Mesenchymal stem cell (in vitro differentiated cells and primary cell): ENCODE measurements around the gene ATP6V1F.
A peak's percentile ranks its signal among the peaks of the same experiment; 100 is the strongest.

Experiments used
- DNase-seq: peaks from one replicate; pipeline ENCODE4 v3.0.0-alpha.2; 2013
- H2AFZ ChIP-seq: one replicate; pipeline ENCODE4 v1.6.1; 2013; ENCODE audit warnings: low read depth, mild to moderate bottlenecking, control low read depth, inconsistent platforms, low read length, moderate library complexity
- H2AK5ac ChIP-seq: 2 replicates; pipeline ENCODE4 v1.6.1; 2013; ENCODE audit warnings: low read length, moderate library complexity, mild to moderate bottlenecking, inconsistent platforms; ENCODE audit not compliant: severe bottlenecking
- H2BK120ac ChIP-seq: one replicate; pipeline ENCODE4 v1.6.1; 2013; ENCODE audit warnings: low read depth, mild to moderate bottlenecking, inconsistent platforms, low read length, moderate library complexity
- H2BK12ac ChIP-seq, 2 experiments: one replicate each; pipeline ENCODE4 v1.6.1; 2013; ENCODE audit warnings: inconsistent platforms in 2 of 2, low read length in 2 of 2, mild to moderate bottlenecking in 2 of 2, moderate library complexity in 2 of 2, control low read depth in 1 of 2
- H2BK15ac ChIP-seq: one replicate; pipeline ENCODE4 v1.6.1; 2013; ENCODE audit warnings: mild to moderate bottlenecking, low read depth, inconsistent platforms; ENCODE audit not compliant: poor library complexity, severe bottlenecking
- H2BK5ac ChIP-seq: 2 replicates; pipeline ENCODE4 v1.6.1; 2013; ENCODE audit warnings: low read depth, mild to moderate bottlenecking, low read length, control low read depth, inconsistent platforms; ENCODE audit not compliant: poor library complexity, severe bottlenecking
- H3K14ac ChIP-seq, 2 experiments: one replicate each; pipeline ENCODE4 v1.6.1; 2013; ENCODE audit warnings: inconsistent platforms in 2 of 2, low read length in 2 of 2, control low read depth in 1 of 2, mild to moderate bottlenecking in 1 of 2, moderate library complexity in 1 of 2
- H3K18ac ChIP-seq, 2 experiments: one replicate each; pipeline ENCODE4 v1.6.1; 2013; ENCODE audit warnings: inconsistent platforms in 2 of 2, low read length in 2 of 2, control low read depth in 1 of 2, low read depth in 1 of 2, mild to moderate bottlenecking in 1 of 2
- H3K23ac ChIP-seq, 2 experiments: one replicate each; pipeline ENCODE4 v1.6.1; 2013; ENCODE audit warnings: inconsistent platforms in 2 of 2, low read length in 2 of 2, mild to moderate bottlenecking in 2 of 2, moderate library complexity in 2 of 2, control low read depth in 1 of 2
- H3K27ac ChIP-seq: 2 replicates; pipeline ENCODE4 v1.5.1; 2013; ENCODE audit warnings: mild to moderate bottlenecking, moderate library complexity, low read length, control low read depth, inconsistent platforms; ENCODE audit not compliant: poor library complexity, severe bottlenecking
- H3K27me3 ChIP-seq, 2 experiments: 2 replicates each; pipeline versions ENCODE4 v1.6.1 to v1.7.0; 2013; ENCODE audit warnings: low read length in 2 of 2, mild to moderate bottlenecking in 2 of 2, moderate library complexity in 2 of 2, control low read depth in 1 of 2, inconsistent platforms in 1 of 2; ENCODE audit not compliant: control insufficient read depth in 1 of 2, insufficient read depth in 1 of 2
- H3K36me3 ChIP-seq, 2 experiments: 2 replicates each; pipeline versions ENCODE4 v1.6.1 to v1.7.0; 2013; ENCODE audit warnings: low read length in 2 of 2, control low read depth in 1 of 2, inconsistent platforms in 1 of 2, low read depth in 1 of 2, mild to moderate bottlenecking in 1 of 2; ENCODE audit not compliant: insufficient read depth in 2 of 2, control insufficient read depth in 1 of 2
- H3K4ac ChIP-seq, 2 experiments: one replicate each; pipeline ENCODE4 v1.6.1; 2013; ENCODE audit warnings: inconsistent platforms in 2 of 2, low read length in 2 of 2, mild to moderate bottlenecking in 2 of 2, moderate library complexity in 2 of 2, control low read depth in 1 of 2, low read depth in 1 of 2
- H3K4me1 ChIP-seq: 2 replicates; pipeline ENCODE4 v1.6.1; 2013; ENCODE audit warnings: low read depth, low read length, control low read depth; ENCODE audit not compliant: control insufficient read depth, insufficient read depth
- H3K4me2 ChIP-seq: 2 replicates; pipeline ENCODE4 v1.6.1; 2013; ENCODE audit warnings: low read length, mild to moderate bottlenecking, inconsistent platforms; ENCODE audit not compliant: poor library complexity, severe bottlenecking
- H3K4me3 ChIP-seq, 2 experiments: 2 replicates each; pipeline versions ENCODE4 v1.5.1 to v1.7.0; 2013; ENCODE audit warnings: low read length in 2 of 2, mild to moderate bottlenecking in 2 of 2, control low read depth in 1 of 2, low read depth in 1 of 2; ENCODE audit not compliant: insufficient read depth in 1 of 2
- H3K79me1 ChIP-seq: replicated peaks from 2 replicates; pipeline ENCODE4 v1.6.1; 2013; ENCODE audit warnings: mild to moderate bottlenecking, control low read depth, low read length, inconsistent platforms; ENCODE audit not compliant: poor library complexity, severe bottlenecking
- H3K9ac ChIP-seq: 2 replicates; pipeline ENCODE4 v1.7.0; 2013; ENCODE audit warnings: mild to moderate bottlenecking, low read length, moderate library complexity
- H3K9me3 ChIP-seq: 2 replicates; pipeline ENCODE4 v1.7.0; 2013; ENCODE audit warnings: mild to moderate bottlenecking, low read length; ENCODE audit not compliant: control insufficient read depth
- H4K8ac ChIP-seq: one replicate; pipeline ENCODE4 v1.6.1; 2013; ENCODE audit warnings: inconsistent platforms, mild to moderate bottlenecking, low read length, moderate library complexity
- H4K91ac ChIP-seq: one replicate; pipeline ENCODE4 v1.6.1; 2013; ENCODE audit warnings: mild to moderate bottlenecking, low read length, inconsistent platforms
- WGBS: methylation state at CpG from one replicate; pipeline ENCODE4 v1.1.7; 2013; ENCODE audit warnings: mixed read lengths; 5-methylcytosine and 5-hydroxymethylcytosine counted together

ATP6V1F gene

DNA sequence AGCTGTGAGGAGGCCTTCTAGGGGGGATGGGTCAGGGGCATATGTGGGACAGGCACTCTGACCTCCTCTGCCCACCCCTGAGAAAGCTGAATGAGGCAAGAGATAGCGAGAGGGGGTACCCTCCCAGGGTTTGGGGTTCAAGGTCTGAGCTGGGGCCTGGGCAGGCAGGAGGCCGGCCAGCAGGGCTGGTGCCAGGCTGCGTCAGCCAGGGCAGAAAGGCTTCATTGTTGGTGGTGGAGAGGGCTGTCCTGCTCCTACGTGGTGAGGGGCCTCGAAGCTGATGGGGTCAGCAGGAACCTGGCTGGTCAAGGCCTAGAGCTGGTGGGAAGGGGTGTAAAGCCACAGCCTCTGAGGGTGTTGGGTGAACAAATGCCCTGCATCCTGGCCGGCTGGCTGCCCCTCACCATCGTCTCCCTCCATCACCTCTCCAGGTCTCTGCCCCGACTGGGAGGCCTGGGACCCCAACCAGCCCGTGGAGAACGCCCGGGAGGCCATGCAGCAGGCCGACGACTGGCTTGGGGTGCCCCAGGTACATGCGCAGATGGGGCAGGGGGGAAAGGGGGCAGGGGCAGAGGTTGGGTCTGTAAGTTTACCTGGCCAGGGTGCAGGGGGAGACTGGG is 25.8 kb upstream of the ATP6V1F start:
- H2BK120ac ChIP-seq: no peak overlapping the region
- no peak overlapping the region for H3K23ac ChIP-seq
- no peak overlapping the region for H3K14ac ChIP-seq
- peaks cover 35% of the 10 kb centered on the region for H3K79me1 ChIP-seq
- peaks cover 30% of the 10 kb centered on the region for H3K4me1 ChIP-seq
- H2AK5ac ChIP-seq: no peak overlapping the region
- H2BK15ac ChIP-seq: no peak overlapping the region
- no peak overlapping the region for H2BK5ac ChIP-seq
- DNase-seq: no peak
- no peak overlapping the region for H4K91ac ChIP-seq
- no peaks in the 10 kb centered on the region for H3K9me3 ChIP-seq
- no peak overlapping the region for H2BK12ac ChIP-seq
- H3K27ac ChIP-seq: no peak overlapping the region
- peaks cover 68% of the 10 kb centered on the region in 2 experiments for H3K36me3 ChIP-seq
- H3K9ac ChIP-seq: peak overlapping the region; percentile 76
- no peak overlapping the region for H3K4me2 ChIP-seq
- H2AFZ ChIP-seq: no peak overlapping the region
- H3K4ac ChIP-seq: no peak overlapping the region
- WGBS: 93% methylated on average over 9 of the region's 14 CpGs
- H4K8ac ChIP-seq: no peak overlapping the region
- no peak overlapping the region for H3K18ac ChIP-seq
- H3K27me3 ChIP-seq: no peaks in the 10 kb centered on the region
- H3K4me3 ChIP-seq: no peak overlapping the region

DNA sequence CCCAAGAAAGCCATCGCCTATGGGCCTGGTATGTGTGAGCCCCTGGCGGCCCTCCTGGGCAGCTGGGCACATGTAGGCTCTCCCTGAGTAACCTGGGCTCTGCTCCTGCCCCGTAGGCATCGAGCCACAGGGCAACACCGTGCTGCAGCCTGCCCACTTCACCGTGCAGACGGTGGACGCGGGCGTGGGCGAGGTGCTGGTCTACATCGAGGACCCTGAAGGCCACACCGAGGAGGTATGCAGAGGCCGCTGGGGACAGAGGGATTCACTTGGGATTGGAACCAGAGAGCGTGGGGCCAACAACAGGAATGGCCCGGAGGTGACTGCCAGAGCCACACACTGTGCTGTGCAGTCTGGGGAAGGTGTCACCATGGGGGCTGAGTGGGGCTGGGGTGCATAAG is 25.1 kb upstream of the ATP6V1F start:
- Histone ChIP-seq H2BK120ac (no peak overlapping the region), H3K4me2 (no peak overlapping the region), H2BK12ac (no peak overlapping the region), H2BK5ac (no peak overlapping the region), H3K9ac (no peak overlapping the region), H3K27ac (no peak overlapping the region), H3K4ac (no peak overlapping the region), H4K91ac (no peak overlapping the region), H3K4me3 (no peak overlapping the region), H3K27me3 (no peaks in the 10 kb centered on the region), H3K4me1 (peaks cover 23% of the 10 kb centered on the region), H2AFZ (no peak overlapping the region), H3K18ac (no peak overlapping the region), H4K8ac (no peak overlapping the region), H3K14ac (no peak overlapping the region), H3K79me1 (peaks cover 40% of the 10 kb centered on the region), H3K23ac (no peak overlapping the region), H2AK5ac (no peak overlapping the region), H2BK15ac (no peak overlapping the region), H3K36me3 (peaks cover 73 to 75% of the 10 kb centered on the region in 2 experiments), H3K9me3 (no peaks in the 10 kb centered on the region)
- DNase-seq: no peak
- WGBS: 98% methylated on average over 16 of the region's 16 CpGs

DNA sequence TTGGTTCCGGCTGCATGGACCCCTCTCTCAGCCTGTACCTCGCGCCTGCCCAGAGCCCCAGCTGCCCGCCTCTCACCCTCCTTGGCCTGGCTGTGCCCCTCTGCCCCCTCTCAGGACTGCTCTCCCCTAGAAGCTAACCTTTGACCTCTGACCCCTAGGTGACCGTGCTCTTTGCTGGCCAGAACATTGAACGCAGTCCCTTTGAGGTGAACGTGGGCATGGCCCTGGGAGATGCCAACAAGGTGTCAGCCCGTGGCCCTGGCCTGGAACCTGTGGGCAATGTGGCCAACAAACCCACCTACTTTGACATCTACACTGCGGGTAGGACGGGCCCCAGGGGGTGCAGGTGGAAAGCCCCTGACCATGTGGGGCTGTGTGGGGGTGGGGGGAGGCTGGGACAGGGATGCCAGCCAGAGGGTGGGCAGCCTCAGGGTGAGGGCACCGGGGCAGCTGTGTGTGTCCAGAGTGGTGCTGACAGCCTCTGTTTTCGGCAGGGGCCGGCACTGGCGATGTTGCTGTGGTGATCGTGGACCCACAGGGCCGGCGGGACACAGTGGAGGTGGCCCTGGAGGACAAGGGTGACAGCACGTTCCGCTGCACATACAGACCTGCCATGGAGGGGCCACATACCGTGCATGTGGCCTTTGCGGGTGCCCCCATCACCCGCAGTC is 24.4 kb upstream of the ATP6V1F start:
- no peak overlapping the region for H3K23ac ChIP-seq
- no peak overlapping the region for H2AK5ac ChIP-seq
- no peak overlapping the region for H3K27ac ChIP-seq
- no peak overlapping the region for H3K4ac ChIP-seq
- no peak overlapping the region for H2BK12ac ChIP-seq
- H2BK5ac ChIP-seq: no peak overlapping the region
- H2AFZ ChIP-seq: no peak overlapping the region
- DNase-seq: no peak
- no peak overlapping the region for H4K8ac ChIP-seq
- H3K9ac ChIP-seq: no peak overlapping the region
- peaks cover 80 to 82% of the 10 kb centered on the region in 2 experiments for H3K36me3 ChIP-seq
- H3K27me3 ChIP-seq: no peaks in the 10 kb centered on the region
- H3K79me1 ChIP-seq: peaks cover 42% of the 10 kb centered on the region
- H3K14ac ChIP-seq: no peak overlapping the region
- no peak overlapping the region for H3K4me3 ChIP-seq
- no peaks in the 10 kb centered on the region for H3K9me3 ChIP-seq
- peaks cover 16% of the 10 kb centered on the region for H3K4me1 ChIP-seq
- 97% methylated on average over 22 of the region's 22 CpGs for WGBS
- no peak overlapping the region for H3K18ac ChIP-seq
- no peak overlapping the region for H4K91ac ChIP-seq
- H3K4me2 ChIP-seq: no peak overlapping the region
- no peak overlapping the region for H2BK120ac ChIP-seq
- H2BK15ac ChIP-seq: no peak overlapping the region

DNA sequence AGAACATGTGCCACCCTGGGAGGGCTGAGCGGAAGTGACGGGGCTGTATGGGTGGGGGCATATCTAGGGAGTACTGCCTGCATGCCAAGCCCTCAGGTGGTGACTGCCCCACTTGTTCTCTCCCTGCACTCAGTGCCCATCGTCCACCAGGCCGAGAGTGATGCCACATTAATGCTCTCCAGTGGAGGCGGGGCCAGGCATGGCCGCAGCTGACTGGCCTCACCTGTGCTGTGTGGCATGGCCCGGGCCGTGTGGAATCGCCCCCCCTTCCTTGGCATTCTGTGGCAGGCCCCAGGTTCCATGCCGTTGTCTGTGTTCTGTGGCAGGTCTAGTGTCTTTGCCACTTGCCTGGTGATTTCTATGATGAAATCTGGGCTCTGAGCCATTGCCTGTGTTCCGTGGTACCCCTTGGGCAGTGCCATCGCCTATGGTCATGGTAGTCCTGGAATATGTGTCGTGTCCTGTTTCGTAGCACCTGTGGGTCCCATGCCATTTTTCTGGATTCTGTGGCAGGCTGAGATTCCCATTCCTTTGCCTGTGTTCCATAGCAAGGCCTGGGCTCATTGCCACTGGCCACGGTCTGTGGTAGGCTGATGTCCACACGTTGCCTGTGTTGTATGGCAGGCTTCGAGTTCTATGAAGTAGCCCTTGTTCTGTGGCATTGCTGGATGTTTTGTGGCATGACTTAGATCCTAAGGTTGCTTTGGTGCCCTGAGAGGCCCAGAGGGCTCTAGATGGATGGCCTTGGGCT is 23.5 kb upstream of the ATP6V1F start:
- Histone ChIP-seq H3K4me1 (peaks cover 8% of the 10 kb centered on the region), H2AFZ (no peak overlapping the region), H3K27ac (no peak overlapping the region), H2BK12ac (no peak overlapping the region), H3K9ac (no peak overlapping the region), H3K4ac (no peak overlapping the region), H2AK5ac (no peak overlapping the region), H3K9me3 (no peaks in the 10 kb centered on the region), H2BK120ac (no peak overlapping the region), H3K4me2 (no peak overlapping the region), H3K79me1 (peaks cover 45% of the 10 kb centered on the region), H3K23ac (no peak overlapping the region), H3K14ac (no peak overlapping the region), H2BK15ac (no peak overlapping the region), H3K4me3 (no peak overlapping the region), H4K91ac (no peak overlapping the region), H3K36me3 (peaks cover 89 to 92% of the 10 kb centered on the region in 2 experiments), H2BK5ac (no peak overlapping the region), H3K27me3 (no peaks in the 10 kb centered on the region), H4K8ac (no peak overlapping the region), H3K18ac (no peak overlapping the region)
- 94% methylated on average over 17 of the region's 17 CpGs for WGBS
- DNase-seq: no peak
